Activated B cell treated with CpG ODN at 0.5 μM for 24 hours (primary cell): ENCODE data around the gene CADPS2. TPM values are rescaled to one million over a fixed set of nuclear protein-coding genes. Genes with fewer than 3 reads are reported as not detected.

Experiments used
- ATAC-seq: fragments of 200-7000 bp; cut with Tn5 transposase; one replicate; pipeline ENCODE4 v1.10.0; 2021; ENCODE audit warnings: low read depth, mild to moderate bottlenecking, moderate library complexity
- CTCF ChIA-PET: fragments of 350-600 bp; sonication (Branson Sonifier 250); formaldehyde crosslinking; loops from one replicate; lab custom pipeline; 2021; ENCODE audit warnings: antibody characterized with exemption; lab: Charles Lee
- POLR2A ChIA-PET: fragments of 350-600 bp; sonication (Branson Sonifier 250); formaldehyde crosslinking; loops from one replicate; lab custom pipeline; 2021; ENCODE audit warnings: antibody characterized with exemption; lab: Charles Lee
- DNase-seq: peaks from one replicate; pipeline ENCODE4 v3.0.0; 2022
- H3K27ac Mint-ChIP-seq: one replicate; pipeline ENCODE4 v1.8.0; 2020; ENCODE audit warnings: mixed read lengths
- H3K27me3 Mint-ChIP-seq: one replicate; pipeline ENCODE4 v1.8.0; 2021; ENCODE audit warnings: mixed read lengths
- H3K36me3 Mint-ChIP-seq: one replicate; pipeline ENCODE4 v1.8.0; 2021; ENCODE audit warnings: low read depth, mixed read lengths
- H3K4me1 Mint-ChIP-seq: one replicate; pipeline ENCODE4 v1.8.0; 2021; ENCODE audit warnings: mixed read lengths
- H3K4me3 Mint-ChIP-seq: one replicate; pipeline ENCODE4 v1.8.0; 2020; ENCODE audit warnings: mild to moderate bottlenecking, mixed read lengths
- H3K9me3 Mint-ChIP-seq: one replicate; pipeline ENCODE4 v1.8.0; 2020; ENCODE audit warnings: mixed read lengths
- CTCF ChIP-seq: fragments of 200-600 bp; IDR thresholded peaks from one replicate; pipeline ENCODE4 v1.8.0; 2022; ENCODE audit warnings: antibody characterized with exemption, mild to moderate bottlenecking
- intact Hi-C: fragments of 100-400 bp; cut with micrococcal nuclease; formaldehyde crosslinking; loops from one replicate; pipeline ENCODE4 v1.15.1; 2024
- total RNA-seq: library from RNA; stranded (reverse); gene quantifications from 2 replicates; pipeline ENCODE4 v1.2.3, GENCODE V29; 2022

Gene CADPS2
- total RNA-seq, 1 donor from 2014 or later = not detected

GRCh38 chr7:122448893-122449589 is 437.2 kb downstream of the CADPS2 start:
- ChIA-PET CTCF (no interaction called here), POLR2A (no interaction called here)
- H3K4me1 Mint-ChIP-seq = no peaks in the 10 kb centered on the region
- no peak for DNase-seq
- peaks cover under 1% of the 10 kb centered on the region for H3K9me3 Mint-ChIP-seq
- no peak overlapping the region for H3K27ac Mint-ChIP-seq
- no peaks in the 10 kb centered on the region for H3K36me3 Mint-ChIP-seq
- intact Hi-C loops = no loop called here
- H3K4me3 Mint-ChIP-seq = no peak overlapping the region
- no peaks in the 10 kb centered on the region for H3K27me3 Mint-ChIP-seq
- TF ChIP-seq CTCF = no peak
- no peak for ATAC-seq

GRCh38 chr7:122442929-122443328 is 443.3 kb downstream of the CADPS2 start:
- DNase-seq (no peak), ATAC-seq (no peak)
- CTCF ChIA-PET = no interaction called here
- no peak for TF ChIP-seq CTCF
- POLR2A ChIA-PET = no interaction called here
- Mint-ChIP-seq H3K27ac (no peak overlapping the region), H3K4me1 (no peaks in the 10 kb centered on the region), H3K27me3 (no peaks in the 10 kb centered on the region), H3K9me3 (peaks cover 3% of the 10 kb centered on the region), H3K4me3 (no peak overlapping the region), H3K36me3 (no peaks in the 10 kb centered on the region)
- intact Hi-C loops = no loop called here

GRCh38 chr7:122438492-122438891 is 447.8 kb downstream of the CADPS2 start:
- H3K9me3 Mint-ChIP-seq = no peaks in the 10 kb centered on the region
- intact Hi-C loops = no loop called here
- no peaks in the 10 kb centered on the region for H3K36me3 Mint-ChIP-seq
- ChIA-PET CTCF (no interaction called here), POLR2A (no interaction called here)
- DNase-seq (no peak), ATAC-seq (no peak)
- no peak overlapping the region for H3K4me3 Mint-ChIP-seq
- no peak for TF ChIP-seq CTCF
- no peaks in the 10 kb centered on the region for H3K4me1 Mint-ChIP-seq
- H3K27ac Mint-ChIP-seq = no peak overlapping the region
- H3K27me3 Mint-ChIP-seq = no peaks in the 10 kb centered on the region

GRCh38 chr7:122438006-122438405 is 448.3 kb downstream of the CADPS2 start:
- ChIA-PET CTCF (no interaction called here), POLR2A (no interaction called here)
- H3K9me3 Mint-ChIP-seq = no peaks in the 10 kb centered on the region
- no peak for TF ChIP-seq CTCF
- H3K4me3 Mint-ChIP-seq = no peak overlapping the region
- H3K36me3 Mint-ChIP-seq = no peaks in the 10 kb centered on the region
- H3K4me1 Mint-ChIP-seq = no peaks in the 10 kb centered on the region
- H3K27ac Mint-ChIP-seq = no peak overlapping the region
- ATAC-seq = no peak
- no peak for DNase-seq
- intact Hi-C loops = no loop called here
- no peaks in the 10 kb centered on the region for H3K27me3 Mint-ChIP-seq

GRCh38 chr7:122433765-122434164 is 452.5 kb downstream of the CADPS2 start:
- Mint-ChIP-seq H3K4me1 (no peaks in the 10 kb centered on the region), H3K27ac (no peak overlapping the region), H3K9me3 (no peaks in the 10 kb centered on the region), H3K27me3 (no peaks in the 10 kb centered on the region), H3K36me3 (no peaks in the 10 kb centered on the region), H3K4me3 (no peak overlapping the region)
- no peak for DNase-seq
- ChIA-PET CTCF (no interaction called here), POLR2A (no interaction called here)
- no peak for ATAC-seq
- intact Hi-C loops = no loop called here
- TF ChIP-seq CTCF = no peak
